ENCODE results near the gene SDSL. TPM values are rescaled to one million over a fixed set of nuclear protein-coding genes. Genes with fewer than 3 reads are reported as not detected.

SDSL gene
- total and polyA plus RNA-seq, 4 donors: 3.0 to 25.8 (median 13.0) TPM

DNA sequence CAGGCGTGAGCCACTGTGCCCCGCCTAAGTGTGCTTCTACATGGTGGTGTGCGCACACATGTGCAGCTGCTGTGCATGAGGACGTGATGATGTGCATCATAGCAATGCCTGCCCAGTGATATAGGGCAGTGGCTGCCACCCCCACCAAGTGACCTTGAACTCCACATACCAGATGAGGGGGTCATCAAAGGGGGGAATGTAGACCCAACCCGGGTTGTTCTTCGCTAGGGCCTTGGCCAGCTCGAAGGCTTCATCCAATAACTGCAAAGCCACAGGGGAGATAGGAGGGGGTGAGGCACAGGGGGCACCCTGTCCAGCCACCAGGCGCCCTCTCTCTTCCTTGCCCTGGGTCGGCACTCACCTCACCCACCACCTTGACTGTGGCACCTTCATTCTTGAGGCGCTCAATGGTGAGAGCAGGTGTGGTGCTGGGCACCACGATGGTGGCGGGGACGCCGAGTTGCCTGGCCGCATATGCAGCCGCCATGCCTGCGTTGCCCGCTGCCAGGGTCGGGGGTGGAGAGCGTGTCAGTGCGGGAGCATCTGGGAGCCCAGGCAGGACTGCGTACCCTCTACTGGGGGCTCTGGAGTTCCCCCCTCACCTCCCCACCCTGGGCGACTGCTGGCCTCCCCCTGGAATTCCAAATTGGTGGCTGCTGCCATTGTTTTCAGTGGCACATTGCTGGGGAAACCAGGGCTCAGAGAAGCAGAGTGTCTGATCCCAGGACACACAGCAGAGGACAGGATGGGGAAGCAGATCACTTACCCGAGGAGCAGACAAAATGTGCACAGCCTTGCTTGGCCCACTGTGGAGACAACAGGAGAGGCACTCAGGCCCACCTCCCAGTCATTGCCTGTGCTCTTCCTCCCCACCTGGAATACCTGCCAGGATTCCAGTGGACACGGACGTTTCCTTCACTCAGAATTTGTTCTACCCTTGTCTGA is 23.6 kb upstream of the SDSL start:
- Histone ChIP-seq H3K27me3 (ENCODE audit: control insufficient read depth in 3 of 3, insufficient read depth in 3 of 3, low read length in 2 of 3) (no peaks in the 10 kb centered on the region), H3K36me3 (ENCODE audit: control insufficient read depth in 4 of 4, insufficient read depth in 4 of 4, low read length in 4 of 4) (no peaks in the 10 kb centered on the region), H3K4me1 (ENCODE audit: control insufficient read depth in 5 of 5, insufficient read depth in 5 of 5, low read length in 5 of 5) (no peaks in the 10 kb centered on the region), H3K9ac (ENCODE audit: insufficient read depth in 1 of 2, low read length in 2 of 2) (no peak overlapping the region), H3K9me3 (ENCODE audit: control insufficient read depth in 4 of 4, insufficient read depth in 3 of 4, low read length in 3 of 4) (no peaks in the 10 kb centered on the region), H3K4me3 (no peak overlapping the region), H3K27ac (ENCODE audit: low read depth in 1 of 2, low read length in 1 of 2) (no peak overlapping the region)
- TF ChIP-seq, protein P1, sequence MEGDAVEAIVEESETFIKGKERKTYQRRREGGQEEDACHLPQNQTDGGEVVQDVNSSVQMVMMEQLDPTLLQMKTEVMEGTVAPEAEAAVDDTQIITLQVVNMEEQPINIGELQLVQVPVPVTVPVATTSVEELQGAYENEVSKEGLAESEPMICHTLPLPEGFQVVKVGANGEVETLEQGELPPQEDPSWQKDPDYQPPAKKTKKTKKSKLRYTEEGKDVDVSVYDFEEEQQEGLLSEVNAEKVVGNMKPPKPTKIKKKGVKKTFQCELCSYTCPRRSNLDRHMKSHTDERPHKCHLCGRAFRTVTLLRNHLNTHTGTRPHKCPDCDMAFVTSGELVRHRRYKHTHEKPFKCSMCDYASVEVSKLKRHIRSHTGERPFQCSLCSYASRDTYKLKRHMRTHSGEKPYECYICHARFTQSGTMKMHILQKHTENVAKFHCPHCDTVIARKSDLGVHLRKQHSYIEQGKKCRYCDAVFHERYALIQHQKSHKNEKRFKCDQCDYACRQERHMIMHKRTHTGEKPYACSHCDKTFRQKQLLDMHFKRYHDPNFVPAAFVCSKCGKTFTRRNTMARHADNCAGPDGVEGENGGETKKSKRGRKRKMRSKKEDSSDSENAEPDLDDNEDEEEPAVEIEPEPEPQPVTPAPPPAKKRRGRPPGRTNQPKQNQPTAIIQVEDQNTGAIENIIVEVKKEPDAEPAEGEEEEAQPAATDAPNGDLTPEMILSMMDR (IDR thresholded peaks at IDR 0.05; ENCODE audit: control extremely low read depth, extremely low read depth): no peak
- ATAC-seq (ENCODE audit: insufficient read depth, low FRiP score) (no peak), DNase-seq (no peak)
- 87 to 93% methylated on average over 26 of the region's 26 CpGs for WGBS, 2 donors

DNA sequence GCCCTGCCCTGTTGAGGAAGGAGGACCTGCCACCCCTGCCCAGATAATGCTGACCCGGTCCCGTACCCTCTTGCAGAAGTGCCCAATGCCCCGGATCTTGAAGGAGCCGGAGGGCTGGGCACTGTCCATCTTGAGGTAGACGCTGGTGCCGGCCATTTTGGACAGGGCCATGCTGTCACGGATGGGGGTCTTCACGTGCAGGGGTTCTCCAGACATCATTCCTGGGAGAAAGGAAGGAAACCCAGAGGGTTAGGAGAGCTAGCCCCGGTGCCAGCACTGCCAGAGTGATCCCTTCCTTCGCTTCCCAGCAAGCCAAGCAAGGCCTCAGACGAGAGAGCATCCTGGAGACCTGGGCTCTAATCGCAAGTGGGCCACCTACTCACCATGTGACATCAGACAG is 22.7 kb upstream of the SDSL start:
- Histone ChIP-seq H3K9me3 (ENCODE audit: control insufficient read depth in 4 of 4, insufficient read depth in 3 of 4, low read length in 3 of 4) (no peaks in the 10 kb centered on the region), H3K27ac (ENCODE audit: low read depth in 1 of 2, low read length in 1 of 2) (no peak overlapping the region), H3K4me1 (ENCODE audit: control insufficient read depth in 5 of 5, insufficient read depth in 5 of 5, low read length in 5 of 5) (no peaks in the 10 kb centered on the region), H3K4me3 (no peak overlapping the region), H3K36me3 (ENCODE audit: control insufficient read depth in 4 of 4, insufficient read depth in 4 of 4, low read length in 4 of 4) (no peaks in the 10 kb centered on the region), H3K9ac (ENCODE audit: insufficient read depth in 1 of 2, low read length in 2 of 2) (no peak overlapping the region), H3K27me3 (ENCODE audit: control insufficient read depth in 3 of 3, insufficient read depth in 3 of 3, low read length in 2 of 3) (no peaks in the 10 kb centered on the region)
- 87 to 92% methylated on average over 12 of the region's 12 CpGs for WGBS, 2 donors
- TF ChIP-seq, protein P1 (IDR thresholded peaks at IDR 0.05; ENCODE audit: control extremely low read depth, extremely low read depth): no peak
- no peak for DNase-seq
- no peak for ATAC-seq (ENCODE audit: insufficient read depth, low FRiP score)

DNA sequence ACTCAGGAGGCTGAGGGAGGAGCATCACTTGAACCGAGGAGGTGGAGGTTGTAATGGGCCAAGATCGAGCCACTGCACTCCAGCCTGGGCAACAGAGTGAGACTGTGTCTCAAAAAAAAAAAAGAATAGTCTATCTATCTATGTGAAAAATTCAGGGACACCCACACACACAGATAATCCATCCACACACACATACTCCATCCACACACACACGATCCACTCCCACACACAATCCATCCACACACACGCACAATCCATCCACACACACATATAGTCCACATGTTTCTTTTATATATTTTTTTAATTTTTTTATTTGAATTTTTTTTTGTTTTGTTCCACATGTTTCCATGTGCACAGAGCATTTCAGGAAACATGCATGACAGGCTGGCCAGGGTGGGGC is 21.8 kb upstream of the SDSL start:
- no peaks in the 10 kb centered on the region for H3K36me3 ChIP-seq (ENCODE audit: control insufficient read depth in 4 of 4, insufficient read depth in 4 of 4, low read length in 4 of 4)
- no peak overlapping the region for H3K9ac ChIP-seq (ENCODE audit: insufficient read depth in 1 of 2, low read length in 2 of 2)
- 68 to 90% methylated on average over 4 of the region's 4 CpGs for WGBS, 2 donors
- no peak overlapping the region for H3K4me3 ChIP-seq
- H3K9me3 ChIP-seq (ENCODE audit: control insufficient read depth in 4 of 4, insufficient read depth in 3 of 4, low read length in 3 of 4): no peaks in the 10 kb centered on the region
- H3K27me3 ChIP-seq (ENCODE audit: control insufficient read depth in 3 of 3, insufficient read depth in 3 of 3, low read length in 2 of 3): no peaks in the 10 kb centered on the region
- H3K27ac ChIP-seq (ENCODE audit: low read depth in 1 of 2, low read length in 1 of 2): no peak overlapping the region
- ATAC-seq (ENCODE audit: insufficient read depth, low FRiP score): no peak
- peak in 2 of 3 donors; percentile 25 to 34 for DNase-seq
- no peaks in the 10 kb centered on the region for H3K4me1 ChIP-seq (ENCODE audit: control insufficient read depth in 5 of 5, insufficient read depth in 5 of 5, low read length in 5 of 5)
- TF ChIP-seq, protein P1 (IDR thresholded peaks at IDR 0.05; ENCODE audit: control extremely low read depth, extremely low read depth): no peak
